GM13976 (cell line): ENCODE results near the gene CHI3L2.
A peak's percentile ranks its signal among the peaks of the same experiment; 100 is the strongest.

Experiments
- DNase-seq: peaks from one replicate; pipeline ENCODE4 v3.0.0; 2012; ENCODE audit warnings: low spot score
- in situ Hi-C: fragments of 300-500 bp; cut with MboI; formaldehyde crosslinking; loops from one replicate; pipeline ENCODE4 v1.12.0; 2022; ENCODE audit warnings: low sequenced_read_pairs, mixed read lengths, inconsistent platforms; ENCODE audit not compliant: unreplicated experiment
- TF ChIP-seq, protein P1 (sequence below): IDR thresholded peaks from 2 replicates; pipeline ENCODE4 v1.5.1; 2012; ENCODE audit warnings: borderline replicate concordance, mild to moderate bottlenecking; ENCODE audit not compliant: insufficient read depth; ENCODE audit errors: extremely low read depth, missing control alignments, control extremely low read depth

Gene CHI3L2

DNA sequence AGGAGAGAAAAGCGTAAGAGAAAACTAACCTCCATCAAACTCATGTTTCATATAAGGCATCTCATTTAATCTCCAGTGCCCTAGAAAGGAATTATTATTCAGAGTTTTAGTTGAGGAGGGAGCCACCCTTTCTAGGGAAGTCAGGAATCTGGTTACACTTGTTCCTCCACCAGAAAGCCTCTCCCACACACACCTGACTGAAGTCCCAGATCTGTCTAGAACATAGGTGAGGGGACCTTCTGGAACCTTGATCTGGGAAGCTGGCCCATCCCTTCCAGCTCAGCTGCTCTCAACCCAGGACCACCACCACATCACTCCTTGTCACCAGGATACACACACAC lies 25.2 kb upstream of the CHI3L2 start:
- in situ Hi-C loops, result loop anchor here (25.0 kb wide), 1 partner anchor 410 kb away; the partner anchor contains the start of gene RAP1A
- TF ChIP-seq, protein P1, sequence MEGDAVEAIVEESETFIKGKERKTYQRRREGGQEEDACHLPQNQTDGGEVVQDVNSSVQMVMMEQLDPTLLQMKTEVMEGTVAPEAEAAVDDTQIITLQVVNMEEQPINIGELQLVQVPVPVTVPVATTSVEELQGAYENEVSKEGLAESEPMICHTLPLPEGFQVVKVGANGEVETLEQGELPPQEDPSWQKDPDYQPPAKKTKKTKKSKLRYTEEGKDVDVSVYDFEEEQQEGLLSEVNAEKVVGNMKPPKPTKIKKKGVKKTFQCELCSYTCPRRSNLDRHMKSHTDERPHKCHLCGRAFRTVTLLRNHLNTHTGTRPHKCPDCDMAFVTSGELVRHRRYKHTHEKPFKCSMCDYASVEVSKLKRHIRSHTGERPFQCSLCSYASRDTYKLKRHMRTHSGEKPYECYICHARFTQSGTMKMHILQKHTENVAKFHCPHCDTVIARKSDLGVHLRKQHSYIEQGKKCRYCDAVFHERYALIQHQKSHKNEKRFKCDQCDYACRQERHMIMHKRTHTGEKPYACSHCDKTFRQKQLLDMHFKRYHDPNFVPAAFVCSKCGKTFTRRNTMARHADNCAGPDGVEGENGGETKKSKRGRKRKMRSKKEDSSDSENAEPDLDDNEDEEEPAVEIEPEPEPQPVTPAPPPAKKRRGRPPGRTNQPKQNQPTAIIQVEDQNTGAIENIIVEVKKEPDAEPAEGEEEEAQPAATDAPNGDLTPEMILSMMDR, result no peak
- no peak for DNase-seq

DNA sequence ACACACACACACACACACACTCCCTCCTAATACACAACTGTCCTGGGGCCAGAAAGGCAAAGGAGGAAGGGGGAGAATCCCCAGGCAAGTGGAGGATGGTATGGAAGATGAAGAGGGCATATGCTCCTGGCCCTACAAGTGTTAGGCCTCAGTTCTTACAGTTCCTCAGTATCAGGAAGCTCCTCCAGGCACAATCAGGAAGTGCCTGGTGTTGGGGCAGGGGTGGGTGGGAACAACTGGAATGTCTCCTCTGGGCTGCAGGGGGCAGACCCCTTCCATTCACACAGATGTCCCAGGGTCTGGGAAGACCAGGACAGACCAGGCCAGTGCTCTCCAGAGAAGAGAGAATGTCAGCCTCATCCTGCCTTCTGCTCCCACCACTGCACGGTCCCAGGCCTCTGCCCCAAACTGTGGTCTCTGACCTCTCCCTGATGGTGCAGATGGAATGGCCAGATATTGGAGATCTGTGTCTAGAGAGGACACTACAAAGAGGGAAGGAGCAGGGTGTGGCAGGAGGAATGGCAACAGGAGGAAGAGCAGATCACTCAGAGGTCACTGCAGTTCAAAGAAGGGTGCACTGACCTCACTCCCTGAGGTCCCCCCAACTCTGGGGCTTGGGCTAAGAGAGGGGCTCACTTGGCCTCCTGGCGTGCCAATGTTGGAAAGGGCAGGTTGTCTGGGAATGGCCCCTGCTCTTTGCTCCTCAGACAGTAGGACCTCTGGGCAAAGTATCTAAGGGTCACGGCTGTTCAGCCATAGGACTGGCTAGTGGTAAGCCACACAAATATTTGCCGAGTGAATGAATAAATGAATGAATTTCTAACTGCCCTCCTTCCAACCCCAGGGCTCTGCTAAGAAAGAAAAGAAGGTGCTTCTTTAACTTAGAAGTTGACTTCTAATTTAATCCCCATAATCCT lies 24.5 kb upstream of the CHI3L2 start:
- TF ChIP-seq, protein P1, result no peak
- no peak for DNase-seq
- in situ Hi-C loops, result loop anchor here (25.0 kb wide), 1 partner anchor 409 kb away; the partner anchor contains the start of gene RAP1A

DNA sequence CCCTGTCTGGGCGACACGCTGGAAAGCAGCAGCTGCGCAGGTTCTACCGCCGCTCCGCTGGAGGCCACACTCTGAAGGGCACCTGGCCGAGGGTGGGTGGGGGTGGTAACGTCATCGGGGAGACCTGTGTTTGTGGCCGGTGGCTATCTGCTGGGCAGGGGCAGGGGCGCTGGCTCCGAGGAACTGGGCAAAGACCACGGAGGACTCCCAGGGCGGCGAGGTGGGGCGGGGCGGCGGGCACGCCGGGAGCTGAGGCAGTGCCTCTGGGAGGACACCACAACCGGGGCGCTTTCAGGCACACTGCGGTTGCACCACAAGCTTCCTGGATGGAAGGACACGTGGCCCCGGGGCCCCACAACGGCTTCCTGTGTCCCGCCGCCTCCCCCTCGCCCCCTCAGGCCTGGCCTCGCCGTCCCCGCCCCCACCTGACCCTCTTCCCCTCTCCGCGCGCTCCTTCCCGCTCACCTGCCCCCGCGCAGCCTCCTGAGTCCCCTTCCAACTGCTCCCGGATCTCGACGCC lies 23.8 kb upstream of the CHI3L2 start:
- in situ Hi-C loops, result loop anchor here (25.0 kb wide), 1 partner anchor 409 kb away; the partner anchor contains the start of gene RAP1A
- TF ChIP-seq, protein P1, result no peak
- peak; percentile 87 for DNase-seq

DNA sequence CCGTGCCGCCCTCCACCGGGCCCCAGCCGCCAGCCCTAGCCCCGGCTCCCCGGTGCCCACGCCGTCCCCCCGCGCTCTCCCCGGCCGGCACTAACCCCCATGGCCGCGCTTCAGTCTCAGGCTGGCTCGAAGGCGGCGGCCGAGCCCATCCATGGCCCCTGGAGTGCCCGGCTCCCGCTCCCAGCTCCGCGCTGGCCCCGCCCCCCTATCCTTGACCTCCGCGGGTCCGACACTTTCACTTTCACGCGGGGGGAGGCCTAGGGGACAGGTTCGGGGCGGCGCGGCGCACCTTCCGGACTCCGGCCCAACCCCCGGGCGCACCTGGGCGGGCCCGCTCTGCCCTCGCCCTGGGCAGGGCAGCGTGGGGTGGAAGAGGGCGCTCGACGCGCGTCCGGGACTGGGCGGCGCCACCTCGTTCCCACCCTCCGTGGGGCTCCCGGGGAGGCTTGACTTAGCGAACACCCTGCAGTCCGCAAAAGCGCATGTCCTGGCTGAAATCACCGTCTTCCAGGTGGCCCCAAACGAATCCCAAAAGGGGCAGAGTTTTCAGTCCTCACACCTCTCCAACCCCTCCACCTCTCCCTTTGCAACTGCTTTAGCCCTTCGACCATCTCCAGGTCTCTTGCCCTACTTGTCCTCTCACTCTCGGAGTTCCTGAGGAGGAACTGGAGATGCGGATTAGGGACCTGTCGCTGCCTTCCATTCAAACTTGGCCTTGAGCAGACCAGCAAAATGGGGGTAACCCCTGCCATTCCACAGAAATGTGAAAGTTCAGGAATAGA lies 23.1 kb upstream of the CHI3L2 start:
- in situ Hi-C loops, result loop anchor here (25.0 kb wide), 1 partner anchor 408 kb away; the partner anchor contains the start of gene RAP1A
- TF ChIP-seq, protein P1, result peak; percentile 28
- DNase-seq, result peak; percentile 79

DNA sequence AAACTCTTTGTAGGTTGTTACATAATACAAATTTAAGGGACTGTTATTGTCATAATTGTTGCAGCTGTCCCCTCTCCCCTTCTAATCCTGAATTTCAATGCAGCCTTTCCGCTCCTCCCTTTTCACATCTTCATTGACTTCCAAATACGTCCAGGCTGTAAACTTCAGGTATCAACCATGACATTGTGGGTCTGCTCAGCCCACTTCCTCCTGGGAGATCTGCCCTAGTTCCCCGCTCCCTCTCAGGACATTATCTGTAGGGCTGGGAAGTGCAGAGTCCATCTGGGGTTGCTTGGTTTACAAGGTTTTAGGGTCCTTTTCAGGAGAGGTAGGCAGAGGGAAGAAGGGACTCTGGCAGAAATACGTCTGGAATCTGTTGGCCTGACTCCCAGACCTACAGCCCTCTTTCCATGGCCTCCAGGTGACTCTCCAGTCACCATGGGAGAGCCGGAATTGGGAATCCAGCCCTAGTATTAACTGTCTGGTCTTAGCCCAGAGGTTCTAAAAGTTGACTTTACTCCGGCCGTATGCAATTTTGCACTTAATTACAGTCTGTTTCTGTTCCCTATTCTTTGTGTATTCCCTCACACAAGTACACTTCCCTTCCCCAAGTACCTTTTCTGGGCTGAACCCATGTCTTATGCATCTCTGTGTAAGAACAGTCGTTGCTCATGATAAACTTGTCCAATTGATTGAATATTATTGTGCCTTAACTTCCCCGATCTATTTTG lies 22.4 kb upstream of the CHI3L2 start:
- TF ChIP-seq, protein P1, result no peak
- no peak for DNase-seq
- in situ Hi-C loops, result loop anchor here (25.0 kb wide), 1 partner anchor 407 kb away; the partner anchor contains the start of gene RAP1A

DNA sequence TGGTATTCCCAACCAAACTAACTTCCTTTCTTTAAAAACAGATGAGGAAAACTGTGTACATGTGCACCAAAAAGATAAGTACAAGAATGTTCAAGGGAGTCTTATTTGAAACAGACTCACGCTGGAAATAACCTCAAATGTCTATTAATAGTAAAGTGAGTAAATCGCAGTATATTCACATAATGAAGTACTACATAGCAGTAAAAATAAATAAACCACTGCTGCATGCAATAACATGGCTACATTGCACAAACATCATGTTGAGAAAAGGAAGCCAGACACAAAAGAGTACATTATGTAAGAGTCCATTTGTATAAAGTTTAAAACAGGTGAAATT lies 21.8 kb upstream of the CHI3L2 start:
- no peak for DNase-seq
- in situ Hi-C loops, result loop anchor here (25.0 kb wide), 1 partner anchor 407 kb away; the partner anchor contains the start of gene RAP1A
- TF ChIP-seq, protein P1, result no peak
